Measurements from ENCODE around the gene UBE2L6.

- no peak for TF ChIP-seq GATA3 (IDR thresholded peaks at IDR 0.05; ENCODE audit: low read depth, low read length)
- TF ChIP-seq GATA2 (IDR thresholded peaks at IDR 0.05; ENCODE audit: low read depth, low read length): no peak
Measured at GRCh38 chr11:57539342-57539741, 28.1 kb downstream of the UBE2L6 start.
